NCI-H69 (cell line): Measurements from ENCODE around the gene SHB.

Experiments
- DNase-seq: peaks from one replicate; lab custom pipeline; 2025; lab: John Stamatoyannopoulos, UW

Gene SHB

DNA sequence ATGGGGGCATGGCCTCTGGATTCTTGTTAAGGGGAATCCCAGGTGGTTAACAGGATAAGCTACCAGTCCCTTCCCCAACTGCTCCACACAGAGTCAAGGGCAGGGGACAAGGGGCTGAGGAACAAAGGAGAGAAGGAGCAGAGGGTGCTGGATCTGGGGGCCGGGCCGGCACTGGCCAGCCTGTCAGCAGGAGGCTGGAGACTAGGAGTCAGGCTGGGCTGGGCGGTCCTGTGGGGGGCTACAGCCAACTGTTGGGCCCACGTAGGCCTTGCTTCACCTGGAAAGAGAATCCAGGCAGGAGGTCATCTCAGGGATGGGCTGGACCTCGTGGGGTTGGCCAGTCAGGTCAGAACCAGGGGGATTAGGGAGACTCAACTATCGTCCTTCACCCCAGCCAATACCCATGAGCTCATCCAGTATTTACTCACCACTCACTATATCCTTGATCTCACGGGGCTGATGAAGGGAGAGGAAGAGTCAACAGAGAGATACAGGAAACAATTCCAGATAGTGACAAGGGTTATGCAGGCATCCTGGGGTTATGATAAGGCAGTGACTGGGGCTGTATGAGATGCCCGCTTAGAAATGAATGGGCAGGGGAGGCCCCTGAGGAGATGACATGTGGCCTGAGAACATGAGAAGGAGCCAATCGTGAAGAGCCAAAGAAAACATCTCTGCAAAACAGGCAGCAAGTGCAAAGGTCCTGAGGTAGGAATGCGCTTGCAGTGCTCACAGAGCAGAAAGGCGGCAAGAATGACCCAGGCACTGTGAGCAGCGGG, 117.2 kb downstream of the SHB start:
- no peak for DNase-seq

- DNase-seq: no peak
Measured at GRCh38 chr9:37950561-37950960, 118.5 kb downstream of the SHB start.

GRCh38 chr9:37949576-37949975, 119.5 kb downstream of the SHB start:
- no peak for DNase-seq

- no peak for DNase-seq
Measured at GRCh38 chr9:37948417-37948980, 120.5 kb downstream of the SHB start.

GRCh38 chr9:37947977-37948376, 121.0 kb downstream of the SHB start:
- no peak for DNase-seq

- no peak for DNase-seq
Measured at GRCh38 chr9:37947471-37947870, 121.6 kb downstream of the SHB start.

- no peak for DNase-seq
Measured at GRCh38 chr9:37946971-37947370, 122.1 kb downstream of the SHB start.

GRCh38 chr9:37946041-37946440, 123.0 kb downstream of the SHB start:
- DNase-seq: no peak

- no peak for DNase-seq
Measured at GRCh38 chr9:37944671-37945481, 124.2 kb downstream of the SHB start.

- DNase-seq: no peak
Measured at GRCh38 chr9:37944266-37944650, 124.8 kb downstream of the SHB start.

GRCh38 chr9:37943345-37944265, 125.4 kb downstream of the SHB start:
- no peak for DNase-seq

GRCh38 chr9:37942621-37943344, 126.2 kb downstream of the SHB start:
- DNase-seq: no peak

GRCh38 chr9:37941253-37941652, 127.8 kb downstream of the SHB start:
- no peak for DNase-seq

- DNase-seq: no peak
Measured at GRCh38 chr9:37939575-37940095, 129.4 kb downstream of the SHB start.

DNA sequence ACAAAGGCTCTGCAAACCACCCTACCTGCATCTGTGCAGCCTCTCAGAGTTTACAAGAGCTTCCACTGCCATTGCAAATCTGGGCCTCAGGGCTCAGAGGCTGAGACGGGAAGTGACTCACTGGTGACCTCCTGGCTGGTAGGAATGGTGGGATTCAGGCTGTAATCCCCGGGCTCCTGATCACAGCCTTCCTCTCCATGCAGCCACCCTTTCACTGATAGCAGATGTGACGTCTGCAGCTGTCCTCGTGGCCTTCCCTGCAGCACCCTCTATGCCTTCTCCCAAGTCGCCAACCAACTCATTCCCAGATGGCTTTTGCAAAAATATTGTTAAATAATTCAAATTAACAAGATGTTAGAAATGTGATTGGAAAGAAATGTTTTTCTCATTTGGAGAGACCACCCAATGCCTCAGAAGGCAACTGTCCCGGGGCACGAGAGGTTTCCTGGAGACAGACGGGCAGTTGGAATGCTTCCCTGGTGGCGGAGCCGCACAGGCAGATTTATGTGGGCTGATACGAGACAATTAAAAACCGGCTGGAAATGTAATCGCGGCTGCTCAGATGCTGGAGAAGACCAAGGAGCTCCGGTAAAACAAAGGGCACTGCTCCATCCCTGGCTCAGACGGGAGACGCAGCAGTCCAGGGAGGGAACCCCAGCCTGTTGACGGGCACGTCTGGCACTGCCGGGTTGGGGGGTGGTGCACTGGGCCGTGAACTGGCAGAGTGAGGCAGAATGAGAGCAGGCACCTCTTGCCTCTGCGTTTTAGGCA, 130.7 kb downstream of the SHB start:
- no peak for DNase-seq

DNA sequence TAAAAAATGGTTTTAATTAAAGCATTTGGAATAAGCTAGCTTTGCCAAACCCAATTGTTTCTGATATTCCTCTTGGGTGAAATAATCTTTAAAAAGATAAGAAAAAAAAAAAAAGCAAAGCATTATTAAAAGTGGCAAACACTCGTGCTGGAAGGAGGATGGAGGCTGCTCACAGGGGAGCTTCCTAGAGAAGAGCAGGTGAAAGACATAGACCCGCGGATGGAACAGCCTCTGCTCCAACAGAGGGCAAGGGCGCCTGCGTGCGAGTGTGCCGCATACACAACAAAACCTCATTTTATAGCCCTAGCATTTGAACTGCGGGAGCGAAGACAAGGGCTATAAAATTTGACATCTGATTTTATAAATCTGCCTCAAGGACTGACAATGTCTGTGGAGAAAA, 131.7 kb downstream of the SHB start:
- no peak for DNase-seq

GRCh38 chr9:37936965-37937364, 132.1 kb downstream of the SHB start:
- DNase-seq: no peak

GRCh38 chr9:37936376-37936775, 132.7 kb downstream of the SHB start:
- DNase-seq: no peak

- no peak for DNase-seq
Measured at GRCh38 chr9:37935096-37935495, 133.9 kb downstream of the SHB start.

DNA sequence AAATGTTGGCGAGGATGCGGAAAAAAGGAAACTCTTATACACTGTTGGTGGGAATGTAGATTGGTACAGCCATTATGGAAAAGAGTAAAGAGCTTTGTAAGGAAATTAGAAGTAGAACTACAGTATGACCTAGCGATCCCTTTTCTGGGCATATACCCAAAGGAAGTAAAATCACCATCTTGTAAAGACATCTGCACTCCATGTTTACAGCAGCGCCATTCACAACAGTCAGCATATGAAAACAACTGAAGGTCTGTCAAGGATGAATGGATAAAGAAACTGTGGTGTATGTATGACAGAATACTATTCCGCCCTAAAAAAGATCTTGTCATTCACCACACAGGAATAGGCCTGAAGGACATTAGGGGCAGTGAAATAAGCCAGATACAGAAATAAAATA, 137.4 kb downstream of the SHB start:
- DNase-seq: no peak
